KMS-11 (cell line): ENCODE results near the gene PRC1.

Experiments used
- H2AFZ ChIP-seq: fragments of 200-600 bp; sonication (generic); 2 replicates; pipeline ENCODE4 v1.6.1; 2016; ENCODE audit warnings: antibody characterized with exemption, mixed run types, low read depth
- H3K27ac ChIP-seq: fragments of 200-600 bp; sonication (generic); 2 replicates; pipeline ENCODE4 v1.6.1; 2016; ENCODE audit warnings: mild to moderate bottlenecking, mixed run types
- H3K27me3 ChIP-seq: fragments of 200-600 bp; sonication (generic); 2 replicates; pipeline ENCODE4 v1.6.1; 2017; ENCODE audit warnings: mild to moderate bottlenecking, low read depth, mixed run types, moderate library complexity; ENCODE audit not compliant: insufficient read depth
- H3K36me3 ChIP-seq: fragments of 200-600 bp; sonication (generic); 2 replicates; pipeline ENCODE4 v1.6.1; 2017; ENCODE audit warnings: mild to moderate bottlenecking, mixed run types; ENCODE audit not compliant: insufficient read depth
- H3K4me1 ChIP-seq: fragments of 200-600 bp; sonication (generic); 2 replicates; pipeline ENCODE4 v1.6.1; 2016; ENCODE audit warnings: mild to moderate bottlenecking, low read depth, mixed run types; ENCODE audit not compliant: poor library complexity, severe bottlenecking
- H3K4me2 ChIP-seq: fragments of 200-600 bp; sonication (generic); 2 replicates; pipeline ENCODE4 v1.7.0; 2016; ENCODE audit warnings: mild to moderate bottlenecking, mixed run types
- H3K4me3 ChIP-seq: fragments of 200-600 bp; sonication (generic); IDR thresholded peaks from 2 replicates; pipeline ENCODE4 v1.6.1; 2017; ENCODE audit warnings: low read depth, low read length, mixed read lengths; ENCODE audit not compliant: insufficient read depth
- H3K79me2 ChIP-seq: fragments of 200-600 bp; sonication (generic); 2 replicates; pipeline ENCODE4 v1.6.1; 2016; ENCODE audit warnings: low read depth, mixed run types; ENCODE audit not compliant: insufficient read depth
- H3K9ac ChIP-seq: fragments of 200-600 bp; sonication (generic); 2 replicates; pipeline ENCODE4 v1.6.1; 2016; ENCODE audit warnings: mild to moderate bottlenecking, mixed run types
- H4K20me1 ChIP-seq: fragments of 200-600 bp; sonication (generic); 2 replicates; pipeline ENCODE4 v1.6.1; 2016; ENCODE audit warnings: mild to moderate bottlenecking, mixed run types; ENCODE audit not compliant: insufficient read depth
- CTCF ChIP-seq: fragments of 200-600 bp; sonication (generic); conservative IDR thresholded peaks from 2 replicates; pipeline ENCODE4 v1.6.1; 2017; ENCODE audit warnings: low read depth, mild to moderate bottlenecking, antibody characterized with exemption, low read length, moderate library complexity, mixed read lengths

The PRC1 gene

GRCh38 chr15:90949979-90950675 lies 44.2 kb downstream of the PRC1 start:
- Histone ChIP-seq H2AFZ (no peak overlapping the region), H3K36me3 (no peaks in the 10 kb centered on the region), H3K4me2 (no peak overlapping the region)

GRCh38 chr15:90948506-90948905 lies 45.8 kb downstream of the PRC1 start:
- Histone ChIP-seq H2AFZ (no peak overlapping the region), H3K27ac (no peak overlapping the region), H3K4me3 (no peak overlapping the region), H3K9ac (no peak overlapping the region), H3K4me2 (no peak overlapping the region), H3K79me2 (no peaks in the 10 kb centered on the region), H3K27me3 (no peaks in the 10 kb centered on the region), H3K4me1 (no peaks in the 10 kb centered on the region), H4K20me1 (no peaks in the 10 kb centered on the region), H3K36me3 (no peaks in the 10 kb centered on the region)
- no peak for TF ChIP-seq CTCF

More at GRCh38 chr15:90949979-90950675, 44.2 kb downstream of the PRC1 start:
- H4K20me1 ChIP-seq = no peaks in the 10 kb centered on the region
- TF ChIP-seq CTCF = no peak
- H3K79me2 ChIP-seq = no peaks in the 10 kb centered on the region
- no peak overlapping the region for H3K4me3 ChIP-seq
- H3K9ac ChIP-seq = no peak overlapping the region
- H3K27me3 ChIP-seq = no peaks in the 10 kb centered on the region
- H3K27ac ChIP-seq = no peak overlapping the region
- H3K4me1 ChIP-seq = peaks cover 3% of the 10 kb centered on the region

- H2AFZ ChIP-seq = no peak overlapping the region
- no peak overlapping the region for H3K4me2 ChIP-seq
- no peak overlapping the region for H3K4me3 ChIP-seq
- H3K9ac ChIP-seq = no peak overlapping the region
- no peaks in the 10 kb centered on the region for H4K20me1 ChIP-seq
- H3K36me3 ChIP-seq = no peaks in the 10 kb centered on the region
- TF ChIP-seq CTCF = no peak
- no peaks in the 10 kb centered on the region for H3K79me2 ChIP-seq
- H3K27ac ChIP-seq = no peak overlapping the region
- no peaks in the 10 kb centered on the region for H3K27me3 ChIP-seq
- H3K4me1 ChIP-seq = no peaks in the 10 kb centered on the region
These were observed 46.6 kb downstream of the PRC1 start for GRCh38 chr15:90947577-90948357.

GRCh38 chr15:90946941-90947576 lies 47.3 kb downstream of the PRC1 start:
- Histone ChIP-seq H3K36me3 (no peaks in the 10 kb centered on the region), H3K4me2 (no peak overlapping the region)

More at GRCh38 chr15:90946941-90947576, 47.3 kb downstream of the PRC1 start:
- H3K4me1 ChIP-seq = no peaks in the 10 kb centered on the region
- H3K9ac ChIP-seq = no peak overlapping the region
- no peak overlapping the region for H3K4me3 ChIP-seq
- no peaks in the 10 kb centered on the region for H3K27me3 ChIP-seq
- no peak for TF ChIP-seq CTCF
- H3K27ac ChIP-seq = no peak overlapping the region
- no peaks in the 10 kb centered on the region for H3K79me2 ChIP-seq
- no peaks in the 10 kb centered on the region for H4K20me1 ChIP-seq
- H2AFZ ChIP-seq = no peak overlapping the region
